GM18511 (cell line): ENCODE results near the gene PLEKHB1.
"Not testable (repeated sequence)": the region's sequence is repeated elsewhere in the genome, so short reads cannot be mapped to it uniquely, and the experiment has no call there.

Experiments
- ATAC-seq: cut with Tn5 transposase; IDR thresholded peaks from one replicate; pipeline ENCODE4 v1.9.1; 2021; ENCODE audit warnings: mild to moderate bottlenecking, moderate library complexity; ENCODE audit not compliant: unreplicated experiment

Gene PLEKHB1

GRCh38 chr11:73671701-73672100, 25.3 kb downstream of the PLEKHB1 start:
- ATAC-seq, result no peak

- not testable (repeated sequence) for ATAC-seq
Measured at GRCh38 chr11:73676552-73676951, 30.2 kb downstream of the PLEKHB1 start.

- no peak for ATAC-seq
Measured at GRCh38 chr11:73680687-73681086, 34.3 kb downstream of the PLEKHB1 start.

DNA sequence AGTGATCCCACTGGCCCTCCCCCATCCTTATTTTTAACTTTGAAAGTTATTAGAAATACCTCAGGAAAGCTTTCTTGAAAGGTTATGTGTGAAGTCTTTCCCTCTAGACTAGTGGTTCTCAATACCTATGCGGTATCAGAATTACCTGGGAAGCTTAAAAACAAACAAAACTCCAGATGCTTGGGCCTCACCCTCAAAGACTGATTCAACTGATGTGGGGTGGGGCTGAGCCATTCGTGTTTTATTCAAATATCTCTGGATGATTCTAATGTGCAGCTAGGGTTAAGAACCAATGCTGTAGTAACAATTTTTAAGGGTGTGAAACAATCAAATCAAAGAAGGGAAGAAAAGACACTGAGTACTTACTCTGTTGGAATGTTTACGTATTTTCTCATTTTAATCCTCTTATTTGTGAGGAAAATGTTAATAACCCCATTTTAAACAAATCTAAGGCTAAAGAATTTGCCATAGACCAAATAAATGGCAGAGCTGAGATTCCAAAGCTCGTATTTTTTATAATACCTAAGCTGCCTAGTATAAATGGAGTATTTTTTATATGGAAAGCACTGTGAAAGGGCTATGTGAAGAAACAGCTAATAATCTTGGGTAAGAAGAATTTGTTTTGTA, 47.6 kb downstream of the PLEKHB1 start:
- no peak for ATAC-seq

DNA sequence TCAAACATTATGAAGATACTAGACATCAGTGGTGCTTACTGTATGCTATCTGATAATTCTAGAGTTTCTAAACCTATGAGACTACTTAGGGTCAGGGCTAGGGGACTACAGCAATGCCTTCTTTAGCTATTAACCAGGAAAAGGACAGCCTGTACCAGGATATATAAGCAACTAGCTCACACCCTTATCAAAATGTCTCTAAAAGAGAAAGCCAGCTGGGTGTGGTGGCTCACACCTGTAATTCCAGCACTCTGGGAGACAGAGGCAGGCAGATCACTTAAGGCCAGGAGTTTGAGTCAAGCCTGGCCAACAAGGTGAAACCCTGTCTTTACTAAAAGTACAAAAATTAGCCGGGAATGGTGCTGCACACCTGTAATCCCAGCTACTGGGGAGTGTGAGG, 58.7 kb downstream of the PLEKHB1 start:
- no peak for ATAC-seq

DNA sequence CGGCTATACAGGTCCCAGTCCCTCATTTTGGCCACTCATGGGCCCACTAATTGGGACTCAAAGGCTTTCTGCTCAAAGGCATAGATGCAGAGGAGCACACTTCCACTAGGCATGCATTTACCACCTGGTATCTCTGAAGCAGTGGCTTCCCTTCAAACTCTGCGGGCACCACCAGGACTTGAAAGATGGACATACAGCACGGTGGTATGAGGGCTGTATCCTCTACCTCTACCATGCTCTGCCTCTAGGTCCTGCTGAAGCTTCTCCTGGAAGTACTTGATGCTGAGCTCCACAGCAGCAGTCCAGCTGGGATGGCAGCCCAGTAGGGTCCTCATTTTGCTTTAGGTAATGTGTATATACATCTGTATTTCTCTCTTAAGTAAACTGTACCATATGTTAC, 64.6 kb downstream of the PLEKHB1 start:
- ATAC-seq, result no peak
